AG20443 (cell line): ENCODE results near the gene GABBR2.

Source experiments
- DNase-seq: peaks from one replicate; pipeline ENCODE4 v3.0.0; 2012; ENCODE audit warnings: low spot score, mixed read lengths

GABBR2 gene

GRCh38 chr9:98540476-98540875, 168.3 kb downstream of the GABBR2 start:
- DNase-seq, result no peak

GRCh38 chr9:98539954-98540353, 168.8 kb downstream of the GABBR2 start:
- no peak for DNase-seq

DNA sequence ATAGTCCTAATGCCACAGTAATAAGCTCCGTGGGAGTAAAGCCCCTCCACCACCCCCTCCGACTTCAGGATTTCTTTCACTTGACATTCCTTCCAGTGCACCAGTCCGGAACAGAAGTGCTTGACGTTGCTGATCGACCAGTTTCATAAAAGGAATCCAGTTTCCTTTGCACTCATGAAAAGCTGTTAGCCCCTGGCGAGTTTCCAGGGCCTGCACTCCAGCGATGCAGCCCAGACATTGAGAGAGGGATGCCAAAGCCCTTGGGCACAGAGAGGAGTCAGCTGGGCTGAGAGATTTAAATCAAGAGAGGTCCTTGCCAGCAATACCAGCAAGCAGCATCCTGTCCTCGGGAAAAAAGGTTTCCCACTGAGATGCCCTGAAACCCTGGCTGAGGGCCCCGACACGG, 170.1 kb downstream of the GABBR2 start:
- no peak for DNase-seq

GRCh38 chr9:98538203-98538602, 170.5 kb downstream of the GABBR2 start:
- no peak for DNase-seq

GRCh38 chr9:98536542-98537173, 172.1 kb downstream of the GABBR2 start:
- DNase-seq, result no peak

DNA sequence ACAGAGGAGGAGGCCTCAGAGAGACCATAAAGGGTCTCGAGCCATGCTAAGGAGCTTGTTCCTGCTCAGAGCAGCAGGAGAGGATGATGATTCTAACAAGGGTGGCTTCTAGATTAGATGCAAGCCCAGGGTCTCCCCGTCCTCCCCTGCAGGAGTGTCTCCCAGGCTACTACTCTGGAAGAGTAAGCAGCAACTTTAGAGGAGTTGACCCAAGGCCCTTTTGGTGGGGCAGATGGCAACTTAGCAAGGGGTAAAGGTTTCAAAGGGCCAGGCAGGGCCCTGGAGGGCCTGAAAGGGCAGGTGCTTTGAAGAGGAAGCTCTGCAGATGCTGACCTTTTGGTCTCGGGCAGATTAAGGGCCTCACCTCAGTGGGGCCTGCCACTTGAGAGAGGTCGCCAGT, 174.9 kb downstream of the GABBR2 start:
- DNase-seq, result no peak

GRCh38 chr9:98533132-98533531, 175.6 kb downstream of the GABBR2 start:
- DNase-seq, result peak; percentile 58

DNA sequence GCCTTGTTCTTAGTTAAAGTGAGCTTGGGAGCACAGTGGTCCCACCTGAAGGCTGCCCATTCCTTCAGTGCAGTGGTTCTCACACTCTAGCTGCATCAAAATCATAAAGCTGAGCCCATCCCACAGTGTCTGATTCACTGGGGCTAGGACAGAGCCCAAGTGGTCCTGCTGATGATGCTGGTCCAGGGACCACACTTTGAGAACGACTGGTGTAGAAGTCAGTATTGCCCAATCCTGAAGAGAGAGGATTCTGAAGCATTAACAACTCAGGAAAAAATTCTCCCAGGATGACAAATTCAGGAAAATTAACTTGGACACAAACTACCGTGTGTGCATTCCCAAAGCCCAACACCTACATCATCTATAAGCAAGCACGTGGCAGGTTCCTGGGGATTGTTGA, 176.2 kb downstream of the GABBR2 start:
- no peak for DNase-seq

DNA sequence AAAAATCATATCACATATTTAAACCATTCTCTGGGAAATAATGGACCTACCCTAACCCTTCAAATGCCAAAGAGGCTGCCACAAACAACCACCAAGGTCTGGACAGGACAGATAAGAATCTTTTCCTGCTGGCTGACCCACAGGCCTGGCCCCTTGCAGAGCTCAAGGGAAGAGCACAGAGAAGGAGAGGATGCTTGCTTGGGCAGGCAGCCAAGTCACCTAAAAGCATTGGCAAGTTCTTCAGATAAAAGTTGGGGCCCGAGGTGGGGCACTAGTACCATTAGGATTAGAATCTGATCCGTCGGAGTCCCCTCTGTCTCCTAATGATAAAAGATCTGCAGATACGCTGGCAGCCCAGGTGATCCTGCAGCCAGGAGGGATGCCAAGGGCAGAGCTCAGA, 176.6 kb downstream of the GABBR2 start:
- DNase-seq, result no peak

DNA sequence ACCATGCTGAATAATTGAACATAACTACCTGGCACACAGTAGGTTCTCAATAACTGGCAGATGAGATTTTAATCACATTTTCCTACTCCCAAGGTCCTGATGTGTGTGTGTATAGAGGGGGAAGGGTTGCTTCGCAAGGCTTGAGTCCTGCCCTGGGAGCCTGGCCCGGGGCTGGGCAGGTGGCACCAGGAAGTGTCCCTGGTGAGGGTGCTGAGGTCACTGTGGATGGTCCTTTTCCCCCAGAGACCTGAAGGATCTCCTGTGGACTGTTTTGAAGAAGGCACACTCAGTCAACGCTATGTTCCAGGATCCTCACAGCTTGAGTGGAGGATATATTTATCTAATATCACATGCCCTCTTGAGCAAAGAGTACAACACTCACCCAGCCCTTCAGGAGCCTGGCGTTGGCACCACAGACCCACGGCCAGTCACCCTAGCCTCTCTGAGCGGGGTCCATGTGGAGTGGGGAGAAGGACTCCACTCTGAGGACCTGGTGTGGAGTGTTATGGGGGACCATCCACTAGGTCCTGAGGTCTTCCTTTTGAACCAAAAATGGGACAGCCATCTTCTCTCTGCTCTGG, 177.8 kb downstream of the GABBR2 start:
- no peak for DNase-seq

DNA sequence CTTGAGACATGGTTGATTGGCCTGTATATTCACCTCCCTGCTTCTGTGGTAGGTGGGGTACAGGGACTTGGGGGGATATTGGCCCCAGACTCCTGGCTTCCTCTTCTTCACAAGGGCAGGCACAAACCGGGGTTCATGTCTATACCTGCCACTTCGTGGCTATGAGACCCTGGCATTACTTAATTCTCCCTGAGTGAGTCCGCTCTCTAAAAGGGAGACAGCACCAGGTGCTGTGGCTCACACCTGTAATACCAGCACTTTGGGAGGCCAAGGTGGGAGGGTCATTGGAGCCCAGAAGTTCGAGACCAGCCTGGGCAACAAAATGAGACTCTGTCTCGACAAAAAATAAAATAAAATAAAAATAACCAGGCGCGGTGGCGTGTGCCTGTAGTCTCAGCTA, 178.5 kb downstream of the GABBR2 start:
- DNase-seq, result no peak

DNA sequence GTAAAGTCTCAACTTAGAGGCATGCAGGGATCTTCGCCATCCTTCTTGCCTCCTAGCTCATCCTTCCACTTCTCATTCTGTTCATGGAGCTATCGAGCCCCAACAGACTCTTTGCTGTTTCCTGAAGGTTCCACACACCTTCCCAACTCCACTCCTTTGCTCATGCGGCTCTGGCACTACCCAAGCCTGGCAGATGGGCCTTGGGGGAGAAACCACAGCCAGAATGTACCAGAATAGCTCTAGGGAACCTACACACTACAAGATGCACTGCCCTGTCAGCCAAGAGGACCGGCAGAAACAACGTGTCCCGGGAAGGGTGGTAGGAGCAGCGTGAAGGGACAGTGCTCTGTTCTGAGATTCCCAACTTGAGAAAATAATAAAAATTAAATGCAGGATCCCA, 178.9 kb downstream of the GABBR2 start:
- DNase-seq, result no peak

- DNase-seq, result peak; percentile 46
Observed at GRCh38 chr9:98523231-98523901, 185.4 kb downstream of the GABBR2 start.

- no peak for DNase-seq
Observed at GRCh38 chr9:98522487-98522886, 186.2 kb downstream of the GABBR2 start.

DNA sequence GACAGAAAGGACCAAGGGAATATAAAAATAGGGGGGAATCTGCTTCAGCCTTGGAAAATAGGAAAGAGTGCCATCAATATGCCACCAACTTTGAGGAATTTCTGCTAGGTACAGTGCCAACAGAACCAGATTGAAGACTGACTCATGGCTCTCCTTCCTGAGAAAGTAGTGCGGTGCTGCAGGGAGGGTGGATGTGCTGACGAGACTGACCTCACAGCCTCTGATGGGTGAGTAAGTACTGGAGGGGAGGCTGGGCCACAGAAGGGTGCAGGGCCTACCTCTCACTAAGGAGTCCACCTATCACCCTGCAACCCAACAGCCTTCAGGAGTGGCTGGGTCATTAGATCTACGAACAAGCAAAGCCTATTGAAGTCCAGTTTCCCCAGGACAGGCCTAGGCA, 187.6 kb downstream of the GABBR2 start:
- DNase-seq, result peak; percentile 75

GRCh38 chr9:98520221-98520960, 188.3 kb downstream of the GABBR2 start:
- DNase-seq, result no peak

GRCh38 chr9:98519641-98520040, 189.1 kb downstream of the GABBR2 start:
- no peak for DNase-seq

DNA sequence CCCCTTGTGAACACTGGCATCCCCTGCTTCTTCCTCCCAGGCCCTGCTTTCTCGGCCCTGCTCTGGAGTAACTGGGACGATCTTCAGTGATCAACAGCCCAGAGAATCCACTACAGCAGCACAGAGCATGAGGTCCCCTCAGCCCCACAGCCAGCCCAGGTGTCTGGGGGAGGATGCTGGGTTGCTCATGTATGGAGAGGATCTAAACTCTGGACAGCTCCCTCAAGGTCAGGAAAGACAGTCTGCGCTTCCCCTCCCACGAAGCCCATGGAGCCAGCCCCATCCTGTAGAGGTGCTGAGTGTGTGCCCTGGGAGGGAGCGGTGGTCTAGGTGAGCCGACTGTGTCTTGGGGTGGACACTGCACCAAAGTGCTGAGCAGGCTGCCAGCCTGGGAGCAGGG, 190.2 kb downstream of the GABBR2 start:
- no peak for DNase-seq

DNA sequence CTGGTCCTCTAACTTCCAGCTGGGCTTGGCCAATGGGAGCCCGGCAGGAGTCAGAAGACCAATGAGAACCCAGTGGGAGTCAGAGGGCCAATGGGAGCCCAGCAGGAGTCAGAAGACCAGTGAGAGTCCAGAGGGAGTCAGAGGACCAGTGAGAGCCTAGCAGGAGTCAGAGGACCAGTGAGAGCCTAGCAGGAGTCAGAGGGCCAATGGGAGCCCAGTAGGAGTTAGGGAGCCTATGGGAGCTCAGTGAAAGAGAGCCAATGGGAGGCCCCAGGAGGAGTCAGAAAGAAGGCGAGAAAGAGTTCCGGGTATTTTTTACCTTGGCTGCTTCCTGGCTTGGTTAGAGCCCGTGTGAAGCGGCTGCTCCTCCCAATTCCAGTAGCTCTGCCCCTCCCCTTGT, 191.0 kb downstream of the GABBR2 start:
- no peak for DNase-seq

- DNase-seq, result no peak
Observed at GRCh38 chr9:98516897-98517503, 191.7 kb downstream of the GABBR2 start.

- no peak for DNase-seq
Observed at GRCh38 chr9:98516205-98516896, 192.4 kb downstream of the GABBR2 start.
